Brain microvascular endothelial cell (primary cell): ENCODE data around the gene MIOX.

Source experiments
- DNase-seq: peaks from one replicate; pipeline ENCODE4 v3.0.0-alpha.2; 2020
- H3K27ac ChIP-seq: fragments of 250-450 bp; sonication (Bioruptor Pico); 2 replicates; pipeline ENCODE4 v1.5.1; 2020; ENCODE audit warnings: mild to moderate bottlenecking, moderate library complexity
- H3K27me3 ChIP-seq: fragments of 250-450 bp; sonication (Bioruptor Pico); replicated peaks from 2 replicates; pipeline ENCODE4 v1.5.1; 2020; ENCODE audit warnings: mild to moderate bottlenecking
- H3K36me3 ChIP-seq: fragments of 250-450 bp; sonication (Bioruptor Pico); replicated peaks from 2 replicates; pipeline ENCODE4 v1.5.1; 2020; ENCODE audit warnings: mild to moderate bottlenecking
- H3K4me3 ChIP-seq: 2 replicates; pipeline ENCODE4 v1.5.1; 2011; ENCODE audit warnings: low read depth, mild to moderate bottlenecking, control low read depth, low read length, moderate library complexity
- CTCF ChIP-seq: IDR thresholded peaks from 2 replicates; pipeline ENCODE4 v1.5.1; 2011; ENCODE audit warnings: low read depth, mild to moderate bottlenecking, moderate library complexity, low read length, control low read depth, inconsistent platforms; ENCODE audit errors: missing control alignments
- in situ Hi-C: cut with HindIII; loops from 2 replicates; pipeline ENCODE4 v1.10.0; 2017; ENCODE audit warnings: low sequenced_read_pairs, low pct_ligation_motif_present

Gene MIOX

GRCh38 chr22:50445071-50445879 is 41.4 kb upstream of the MIOX start:
- H3K36me3 ChIP-seq = peaks cover 51% of the 10 kb centered on the region
- no peak overlapping the region for H3K27ac ChIP-seq
- no peak overlapping the region for H3K4me3 ChIP-seq
- H3K27me3 ChIP-seq = no peaks in the 10 kb centered on the region
- TF ChIP-seq CTCF = no peak
- DNase-seq = no peak
- in situ Hi-C loops = no loop called here

- peaks cover 46% of the 10 kb centered on the region for H3K36me3 ChIP-seq
- no peak overlapping the region for H3K27ac ChIP-seq
- no peak overlapping the region for H3K4me3 ChIP-seq
- in situ Hi-C loops = no loop called here
- no peaks in the 10 kb centered on the region for H3K27me3 ChIP-seq
- DNase-seq = no peak
- no peak for TF ChIP-seq CTCF
These were observed 40.6 kb upstream of the MIOX start for GRCh38 chr22:50445880-50446707.

- H3K36me3 ChIP-seq = peaks cover 43% of the 10 kb centered on the region
These were observed 39.7 kb upstream of the MIOX start for GRCh38 chr22:50446708-50447575.

GRCh38 chr22:50447576-50448551 is 38.8 kb upstream of the MIOX start:
- Histone ChIP-seq H3K36me3 (peaks cover 43% of the 10 kb centered on the region), H3K27ac (no peak overlapping the region), H3K4me3 (no peak overlapping the region), H3K27me3 (no peaks in the 10 kb centered on the region)
- in situ Hi-C loops = no loop called here
- no peak for TF ChIP-seq CTCF
- no peak for DNase-seq

More at GRCh38 chr22:50446708-50447575, 39.7 kb upstream of the MIOX start:
- Histone ChIP-seq H3K4me3 (no peak overlapping the region), H3K27ac (no peak overlapping the region), H3K27me3 (no peaks in the 10 kb centered on the region)
- in situ Hi-C loops = no loop called here
- DNase-seq = no peak
- TF ChIP-seq CTCF = no peak

- no peak overlapping the region for H3K4me3 ChIP-seq
- TF ChIP-seq CTCF = no peak
- no peak overlapping the region for H3K27ac ChIP-seq
- DNase-seq = no peak
- H3K27me3 ChIP-seq = no peaks in the 10 kb centered on the region
- peaks cover 58% of the 10 kb centered on the region for H3K36me3 ChIP-seq
- in situ Hi-C loops = no loop called here
These were observed 34.0 kb upstream of the MIOX start for GRCh38 chr22:50452649-50453048.
